A204.1 (cell line): ENCODE measurements around the gene ITPRIPL2.

Source experiments
- FAIRE-seq: peaks from 2 replicates; lab custom pipeline; 2012; peaks lifted over from hg19 to GRCh38; lab: Jason Lieb, UNC

ITPRIPL2 gene

GRCh38 chr16:19123535-19124178 lies 9.9 kb downstream of the ITPRIPL2 start:
- FAIRE-seq = no peak

GRCh38 chr16:19126300-19126699 lies 12.5 kb downstream of the ITPRIPL2 start:
- no peak for FAIRE-seq

DNA sequence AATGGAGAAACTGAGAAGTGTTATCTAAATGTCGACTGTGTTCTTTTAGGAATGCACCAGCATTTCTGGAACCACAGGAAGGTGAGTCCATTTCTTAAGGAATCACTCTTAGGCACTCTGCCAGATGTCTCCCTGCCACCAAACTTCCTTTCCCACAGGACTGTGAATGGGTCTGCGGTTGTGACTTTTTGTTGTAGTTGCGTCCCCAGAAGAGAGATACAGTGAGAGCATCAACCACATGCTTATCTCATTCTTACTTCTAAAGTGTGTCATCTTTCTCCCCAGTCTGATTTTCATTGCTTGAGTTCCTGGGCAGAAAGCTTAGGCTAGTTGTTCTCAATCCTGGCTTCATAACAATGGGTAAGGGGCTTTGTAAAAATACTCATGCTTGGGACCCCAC lies 13.4 kb downstream of the ITPRIPL2 start:
- FAIRE-seq = no peak

DNA sequence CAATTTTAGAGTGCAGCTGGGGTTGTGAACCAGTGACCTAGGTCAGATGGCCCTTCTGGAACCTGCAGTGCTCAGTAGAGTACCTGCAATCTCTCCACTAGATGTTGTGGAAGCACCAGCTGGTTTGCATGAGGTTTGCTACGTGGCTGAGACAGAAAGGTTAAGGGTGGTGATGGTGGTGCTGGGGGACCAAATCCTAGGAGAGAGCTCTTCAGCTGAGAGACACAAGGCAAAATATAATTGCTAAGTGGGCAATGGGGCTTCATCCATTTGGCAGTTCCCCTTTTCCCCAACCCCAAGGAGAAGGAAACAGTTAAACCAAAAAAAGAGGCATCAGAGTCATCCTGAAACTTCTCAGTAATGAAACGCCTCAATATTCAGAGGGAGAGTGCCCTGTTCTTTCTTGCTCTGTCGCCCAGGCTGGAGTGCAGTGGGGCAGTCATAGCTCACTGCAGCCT lies 13.9 kb downstream of the ITPRIPL2 start:
- FAIRE-seq = no peak

DNA sequence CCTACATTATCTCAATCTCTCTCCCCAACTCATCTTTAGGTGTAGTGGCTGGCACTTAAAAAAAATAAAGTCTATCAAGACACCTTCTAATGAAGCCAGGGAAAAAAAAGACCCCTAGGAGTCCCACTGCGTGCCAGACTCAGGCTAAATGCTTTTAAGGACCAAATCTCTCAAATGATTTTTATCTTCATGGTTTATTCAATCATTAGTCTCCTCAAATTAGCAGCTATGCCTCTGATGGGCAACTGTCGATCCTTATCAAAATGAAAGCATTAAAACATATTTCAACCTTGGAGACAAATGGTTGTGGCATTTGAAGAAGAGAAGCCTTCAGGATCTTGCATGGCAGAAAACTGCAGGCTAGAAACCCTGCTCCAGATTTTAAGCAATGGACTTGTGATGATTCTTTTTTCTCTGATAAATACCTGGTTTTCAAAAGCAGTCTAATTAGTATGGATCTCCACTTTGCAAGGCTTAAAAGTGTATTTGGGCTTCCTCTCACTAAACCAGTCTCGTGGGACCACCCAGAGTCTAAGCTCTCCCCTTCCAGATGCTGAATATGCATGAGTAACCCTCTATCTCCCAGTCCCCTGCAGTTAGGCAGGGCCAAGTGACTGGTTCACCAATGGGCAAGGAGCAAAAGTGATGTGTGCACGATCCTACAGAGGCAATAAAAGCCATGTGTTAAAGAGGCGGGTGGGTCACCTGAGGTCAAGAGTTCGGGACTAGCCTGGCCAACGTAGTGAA lies 14.9 kb downstream of the ITPRIPL2 start:
- FAIRE-seq = no peak

- FAIRE-seq = no peak
These were observed 16.6 kb downstream of the ITPRIPL2 start for GRCh38 chr16:19130385-19130784.

DNA sequence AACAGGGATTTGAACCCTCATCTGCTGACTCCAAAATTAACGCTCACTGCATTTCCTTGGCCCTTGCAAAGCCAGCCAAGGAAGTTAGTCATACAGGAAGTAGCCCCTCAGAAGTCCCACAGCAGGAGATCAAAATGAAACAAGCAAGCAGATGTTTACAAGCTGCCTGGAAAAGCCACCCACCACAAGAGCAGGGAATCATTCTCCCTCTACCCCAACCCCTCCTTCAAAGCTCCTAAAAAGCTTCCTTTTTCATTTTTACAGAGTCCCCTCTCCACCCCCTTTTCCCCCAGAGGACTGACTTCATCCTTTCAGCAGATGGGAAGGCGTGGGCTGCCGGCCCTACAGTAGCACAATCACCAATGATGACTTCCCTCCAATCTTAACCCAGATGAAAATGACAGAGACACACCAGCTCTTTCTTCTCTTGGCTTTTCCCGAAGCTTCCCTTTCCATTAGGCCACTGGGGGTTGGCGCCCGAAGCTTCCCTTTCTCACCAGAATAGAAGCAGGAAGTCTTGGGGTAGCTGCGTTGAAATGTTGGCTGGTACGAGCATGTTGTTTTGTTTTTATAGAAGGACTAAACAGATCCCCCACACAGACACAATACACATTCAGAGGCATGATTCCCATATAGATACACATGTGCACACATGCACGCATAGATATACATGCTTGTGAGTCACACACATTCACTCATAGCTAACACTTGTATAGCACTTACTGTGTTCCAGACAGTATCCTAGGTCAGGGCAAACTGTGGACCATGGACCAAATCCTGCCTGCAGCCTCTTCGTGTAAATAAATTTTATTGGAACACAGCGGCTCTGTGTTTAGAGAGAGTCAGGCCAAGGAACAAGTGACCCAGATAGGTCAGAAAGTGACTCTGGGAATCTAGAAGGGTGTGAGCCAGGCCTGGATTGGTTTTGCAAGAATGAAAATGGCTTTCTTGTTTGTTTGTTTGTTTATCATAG lies 17.4 kb downstream of the ITPRIPL2 start:
- FAIRE-seq = no peak

GRCh38 chr16:19131825-19132218 lies 18.1 kb downstream of the ITPRIPL2 start:
- no peak for FAIRE-seq

- no peak for FAIRE-seq
These were observed 18.5 kb downstream of the ITPRIPL2 start for GRCh38 chr16:19132255-19132654.

DNA sequence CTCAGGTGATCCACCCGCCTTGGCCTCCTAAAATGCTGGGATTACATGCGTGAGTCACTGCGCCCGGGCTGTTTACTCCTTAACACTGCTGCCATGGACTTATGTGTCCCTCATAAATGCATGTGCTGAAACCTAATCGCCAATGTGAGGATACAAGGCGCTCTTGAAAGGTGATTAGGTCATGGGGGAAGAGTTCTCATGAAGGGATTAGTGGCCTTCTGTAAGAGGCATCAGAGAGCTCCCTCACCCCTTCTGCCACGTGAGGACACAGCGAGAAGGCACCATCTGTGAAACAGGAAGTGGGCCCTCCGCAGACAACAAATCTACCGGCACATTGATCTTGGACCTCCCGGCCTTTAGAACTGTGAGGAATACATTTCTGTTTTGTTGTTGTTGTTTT lies 19.1 kb downstream of the ITPRIPL2 start:
- FAIRE-seq = no peak

- FAIRE-seq = no peak
These were observed 19.8 kb downstream of the ITPRIPL2 start for GRCh38 chr16:19133600-19133999.

DNA sequence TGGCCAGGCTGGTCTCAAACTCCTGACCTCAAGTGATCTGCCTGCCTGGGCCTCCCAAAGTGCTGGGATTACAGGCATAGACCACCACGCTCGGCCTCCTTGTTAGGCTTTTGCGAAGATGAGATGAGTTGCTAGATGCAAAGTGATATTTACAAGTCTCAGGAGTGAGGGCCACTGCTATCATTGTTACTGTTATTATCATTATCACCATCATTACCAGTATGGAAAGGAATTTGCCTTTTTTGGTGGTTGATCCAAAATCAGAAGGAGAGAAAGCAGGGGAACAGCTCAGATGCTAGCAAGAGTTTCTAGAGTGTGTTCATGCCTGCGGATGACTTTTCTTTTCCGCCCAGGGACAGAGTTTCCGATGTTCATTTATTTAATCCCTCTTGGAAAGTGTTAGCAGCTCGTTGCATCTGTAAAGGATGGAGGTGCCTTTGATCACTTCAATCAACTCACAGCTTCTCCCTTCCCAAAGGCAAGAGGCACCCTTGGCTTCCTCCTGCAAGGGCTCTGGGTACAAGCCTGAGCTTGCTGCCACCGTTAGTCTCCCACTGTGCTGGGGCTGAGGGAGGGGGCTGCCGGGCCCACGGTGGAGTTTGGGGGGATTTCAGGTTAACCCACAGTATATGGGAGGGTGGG lies 21.6 kb downstream of the ITPRIPL2 start:
- no peak for FAIRE-seq

DNA sequence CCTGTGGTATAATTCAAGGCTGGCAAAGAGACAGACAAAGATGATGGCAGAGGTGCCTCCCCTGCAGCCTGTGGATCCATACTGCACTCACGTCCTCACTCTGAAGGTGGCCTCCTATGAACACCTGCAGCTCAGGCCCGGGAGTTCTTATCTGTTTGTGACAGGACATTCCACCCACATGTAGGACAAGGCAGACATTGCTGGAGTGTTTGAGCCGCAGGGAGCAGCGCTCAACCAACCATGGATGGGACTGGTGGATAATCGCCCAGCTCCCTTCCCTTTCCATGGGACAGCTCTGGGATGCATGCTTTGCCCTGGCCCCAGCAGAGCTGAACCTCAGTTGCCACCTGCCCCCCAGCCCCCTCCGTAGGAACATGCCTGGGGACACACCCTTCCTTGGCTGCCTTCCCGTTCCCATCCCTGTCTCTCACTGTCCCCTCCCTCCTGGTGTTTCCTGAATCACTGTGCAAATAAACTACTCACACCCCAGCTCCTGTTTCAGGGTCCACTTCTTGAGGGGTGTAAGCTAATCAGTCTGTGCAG lies 22.2 kb downstream of the ITPRIPL2 start:
- FAIRE-seq = no peak

GRCh38 chr16:19136549-19137196 lies 22.9 kb downstream of the ITPRIPL2 start:
- FAIRE-seq = no peak

DNA sequence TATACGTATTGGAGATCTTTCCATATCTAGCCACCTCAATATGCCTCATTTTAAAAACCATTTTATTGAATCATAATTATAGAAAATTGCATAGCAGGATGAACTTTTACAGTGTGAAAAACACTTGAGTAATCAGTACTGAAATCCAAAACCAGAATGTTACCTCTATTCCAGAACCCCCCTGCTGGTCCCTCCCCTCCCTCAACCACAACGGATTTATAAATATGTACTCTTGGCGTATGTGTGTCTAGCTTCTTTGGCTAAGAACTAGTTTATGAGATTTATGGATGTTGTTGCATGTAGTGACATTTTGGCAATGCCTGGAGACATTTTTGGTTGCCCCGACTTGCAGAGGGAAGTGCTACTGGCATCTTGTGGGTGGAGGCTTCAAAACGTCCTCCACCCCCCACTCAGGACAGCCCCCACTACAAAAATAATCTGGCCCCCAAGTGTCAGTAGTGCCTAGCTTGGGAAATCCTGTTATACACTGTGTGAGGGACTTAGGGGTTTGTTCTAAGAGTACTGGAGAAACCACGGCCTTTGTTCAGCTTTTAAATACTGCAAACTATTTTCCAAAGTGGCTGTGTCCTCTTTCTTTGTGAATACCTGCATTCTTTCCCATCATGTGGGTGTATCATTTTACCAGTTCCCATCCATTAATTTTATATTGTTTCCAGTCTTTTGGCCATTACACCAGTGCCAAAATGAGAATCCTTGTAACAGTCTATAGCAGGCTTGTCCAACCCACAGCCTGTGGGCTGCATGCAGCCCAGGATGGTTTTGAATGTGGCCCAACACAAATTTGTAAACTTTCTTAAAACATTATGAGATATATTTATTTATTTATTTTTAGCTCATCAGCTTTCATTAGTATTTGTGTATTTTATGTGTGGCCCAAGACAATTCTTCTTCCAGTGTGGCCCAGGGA lies 23.7 kb downstream of the ITPRIPL2 start:
- no peak for FAIRE-seq

DNA sequence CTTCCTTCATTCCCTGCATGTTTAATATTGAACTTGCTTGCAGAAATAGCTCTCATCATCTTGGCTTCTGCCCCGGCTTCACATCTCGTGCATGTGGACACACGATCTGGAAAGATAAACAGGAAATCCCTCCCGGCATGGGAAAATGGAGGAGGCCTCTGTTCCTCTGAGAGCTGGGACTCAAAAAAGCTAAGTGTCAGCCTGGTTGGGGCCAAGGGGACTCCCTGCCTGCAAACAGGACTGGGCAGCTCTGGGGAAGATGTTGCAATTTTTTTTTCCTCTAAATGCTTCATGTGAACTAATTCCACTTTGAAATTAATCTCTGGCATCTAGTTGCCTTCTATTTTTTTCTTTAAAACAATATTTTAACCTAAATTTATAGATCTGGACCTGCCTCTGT lies 24.8 kb downstream of the ITPRIPL2 start:
- no peak for FAIRE-seq

GRCh38 chr16:19139436-19140091 lies 25.8 kb downstream of the ITPRIPL2 start:
- FAIRE-seq = no peak

DNA sequence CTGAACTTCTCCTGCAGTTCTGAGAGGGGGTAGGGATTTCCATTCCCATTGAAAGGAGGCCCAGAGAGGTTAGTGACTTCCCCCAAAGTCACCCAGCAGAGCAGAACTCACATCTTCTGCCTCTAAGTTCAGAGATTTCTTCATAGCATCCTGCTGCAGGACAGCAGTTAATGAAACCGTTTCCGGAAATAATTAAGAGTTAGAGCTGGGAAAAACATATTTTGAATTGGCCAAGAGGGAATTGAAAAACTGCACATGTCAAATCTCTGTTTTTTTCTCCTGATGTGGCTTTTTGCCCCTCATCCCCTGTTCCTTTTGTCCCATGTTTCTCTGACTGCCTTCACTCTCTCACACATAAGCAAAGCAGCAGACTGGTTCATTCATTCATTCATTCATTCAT lies 26.6 kb downstream of the ITPRIPL2 start:
- no peak for FAIRE-seq

GRCh38 chr16:19142939-19143598 lies 29.3 kb downstream of the ITPRIPL2 start:
- FAIRE-seq = no peak
